CD8-positive, alpha-beta memory T cell (primary cell): ENCODE results near the gene PIAS1. TPM values are rescaled to one million over a fixed set of nuclear protein-coding genes. Genes with fewer than 3 reads are reported as not detected.

Source experiments
- CTCF ChIA-PET: fragments of 350-600 bp; sonication (Branson Sonifier 250); formaldehyde crosslinking; loops from one replicate; lab custom pipeline; 2021; ENCODE audit warnings: antibody characterized with exemption; lab: Charles Lee
- POLR2A ChIA-PET: fragments of 350-600 bp; sonication (Branson Sonifier 250); formaldehyde crosslinking; loops from one replicate; lab custom pipeline; 2021; ENCODE audit warnings: antibody characterized with exemption; lab: Charles Lee
- DNase-seq, 5 donors: peaks; one replicate each; pipeline versions ENCODE4 v3.0.0 to v3.0.0-alpha.2; 2020 to 2022; ENCODE audit warnings: mixed read lengths in 1 of 5
- H3K27ac ChIP-seq: one replicate; pipeline ENCODE4 v1.7.0; 2013; ENCODE audit warnings: low read depth, mild to moderate bottlenecking, low read length, moderate library complexity
- H3K27me3 ChIP-seq: 2 replicates; pipeline ENCODE4 v1.7.0; 2013; ENCODE audit warnings: low read length, mild to moderate bottlenecking; ENCODE audit not compliant: insufficient read depth, poor library complexity, severe bottlenecking
- H3K36me3 ChIP-seq: 2 replicates; pipeline ENCODE4 v1.7.0; 2013; ENCODE audit warnings: mild to moderate bottlenecking, low read length, moderate library complexity; ENCODE audit not compliant: insufficient read depth
- H3K4me1 ChIP-seq: 2 replicates; pipeline ENCODE4 v1.7.0; 2013; ENCODE audit warnings: mild to moderate bottlenecking, low read length, moderate library complexity; ENCODE audit not compliant: insufficient read depth
- H3K4me3 ChIP-seq: 2 replicates; pipeline ENCODE4 v1.7.0; 2013; ENCODE audit warnings: mild to moderate bottlenecking, low read length
- H3K9me3 ChIP-seq: 2 replicates; pipeline ENCODE4 v1.7.0; 2013; ENCODE audit warnings: mild to moderate bottlenecking, low read length
- H3K27ac Mint-ChIP-seq, 8 donors: one replicate each; pipeline ENCODE4 v1.8.0; 2020 to 2021; ENCODE audit warnings: mixed read lengths in 8 of 8, mild to moderate bottlenecking in 6 of 8, inconsistent platforms in 3 of 8, moderate library complexity in 3 of 8
- H3K27me3 Mint-ChIP-seq, 2 donors: one replicate each; pipeline ENCODE4 v1.8.0; 2020 to 2021; ENCODE audit warnings: mixed read lengths in 2 of 2, mild to moderate bottlenecking in 1 of 2, moderate library complexity in 1 of 2
- H3K36me3 Mint-ChIP-seq, 3 donors: one replicate each; pipeline ENCODE4 v1.8.0; 2020 to 2021; ENCODE audit warnings: mixed read lengths in 3 of 3, inconsistent platforms in 1 of 3, mild to moderate bottlenecking in 1 of 3
- H3K4me1 Mint-ChIP-seq, 3 donors: one replicate each; pipeline ENCODE4 v1.8.0; 2020 to 2021; ENCODE audit warnings: mixed read lengths in 3 of 3, inconsistent platforms in 1 of 3, mild to moderate bottlenecking in 1 of 3
- H3K4me3 Mint-ChIP-seq, 7 donors: one replicate each; pipeline ENCODE4 v1.8.0; 2020 to 2021; ENCODE audit warnings: mixed read lengths in 7 of 7, mild to moderate bottlenecking in 6 of 7, moderate library complexity in 4 of 7, inconsistent platforms in 2 of 7
- H3K9me3 Mint-ChIP-seq, 5 donors: one replicate each; pipeline ENCODE4 v1.8.0; 2020 to 2022; ENCODE audit warnings: mixed read lengths in 5 of 5, mild to moderate bottlenecking in 3 of 5, moderate library complexity in 2 of 5, inconsistent platforms in 1 of 5
- polyA plus RNA-seq: library from polyadenylated mRNA; unstranded; fragments of 300-500 nt; fragmentation: Illumina TruSeq; gene quantifications from one replicate; pipeline ENCODE4 v1.2.3, GENCODE V29; 2021
- total RNA-seq, 2 experiments: library from RNA; stranded (reverse); gene quantifications; one replicate each; pipeline ENCODE4 v1.2.3, GENCODE V29; 2021

Gene PIAS1
- total and polyA plus RNA-seq, 3 experiments from 2014 or later: 25.5 to 127 (median 30.2) TPM

DNA sequence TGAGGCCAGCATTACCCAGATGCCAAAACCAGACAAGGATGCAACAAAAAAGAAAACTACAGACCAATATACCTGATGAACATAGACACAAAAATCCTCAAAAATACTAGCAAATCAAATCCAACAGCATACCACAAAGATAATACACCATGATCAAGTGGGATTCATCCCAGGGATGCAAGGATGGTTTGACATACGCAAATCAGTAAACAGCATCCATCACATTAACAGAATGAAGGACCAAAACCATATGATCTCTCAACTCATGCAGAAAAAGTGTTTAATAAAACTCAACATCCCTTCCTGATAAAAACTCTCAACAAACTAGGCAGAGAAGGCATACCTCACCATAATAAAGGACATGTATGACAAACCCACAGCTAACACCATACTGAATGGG, 14.0 kb upstream of the PIAS1 start:
- H3K4me1 Mint-ChIP-seq: no peaks in the 10 kb centered on the region
- no peaks in the 10 kb centered on the region for H3K4me1 ChIP-seq
- H3K4me3 Mint-ChIP-seq: no peak overlapping the region

DNA sequence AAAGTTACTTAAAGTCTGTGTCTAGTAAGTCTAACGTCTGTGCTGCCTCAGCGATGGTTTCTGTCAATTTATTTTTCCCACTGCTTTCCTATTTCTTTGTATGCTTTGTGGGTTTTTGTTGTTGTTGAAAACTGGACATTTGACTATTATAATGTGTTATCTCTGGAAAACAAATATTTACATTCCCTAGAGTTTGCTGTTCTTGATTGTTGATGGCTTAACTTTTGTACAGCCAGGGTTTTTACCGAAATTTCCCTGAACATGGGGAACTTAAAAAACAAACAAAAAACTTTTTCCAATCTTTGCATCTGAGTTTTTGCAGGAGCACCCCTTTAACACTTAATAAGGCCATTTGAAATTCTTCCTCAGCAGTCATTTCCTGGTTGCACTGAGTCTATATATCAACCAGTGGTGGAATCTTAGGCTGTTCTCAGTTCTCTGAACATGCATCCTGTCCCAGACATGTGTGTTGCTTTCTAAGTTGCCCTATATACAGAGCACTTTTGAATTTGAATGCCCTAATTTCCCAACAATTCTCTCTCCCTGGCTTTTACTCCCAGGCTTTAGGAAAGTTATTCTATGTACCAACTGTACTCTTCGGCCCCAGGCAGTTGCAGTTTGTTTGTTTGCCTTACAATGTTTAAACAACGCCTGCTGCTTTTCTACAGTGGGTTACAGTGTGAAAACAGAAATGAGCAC, 11.8 kb upstream of the PIAS1 start:
- no peaks in the 10 kb centered on the region for H3K36me3 ChIP-seq
- H3K4me1 ChIP-seq: no peaks in the 10 kb centered on the region
- H3K4me3 ChIP-seq: no peak overlapping the region
- H3K27me3 ChIP-seq: no peaks in the 10 kb centered on the region
- Mint-ChIP-seq H3K36me3 (peaks cover 0 to 3% (median 0%) of the 10 kb centered on the region in 3 donors), H3K4me3 (no peak overlapping the region), H3K9me3 (no peaks in the 10 kb centered on the region), H3K4me1 (no peaks in the 10 kb centered on the region), H3K27ac (no peak overlapping the region), H3K27me3 (peaks cover 10 to 26% of the 10 kb centered on the region in 2 donors)
- ChIA-PET POLR2A (no interaction called here), CTCF (no interaction called here)
- no peak overlapping the region for H3K27ac ChIP-seq
- no peaks in the 10 kb centered on the region for H3K9me3 ChIP-seq
- DNase-seq: no peak

More for the DNA sequence above, 14.0 kb upstream of the PIAS1 start:
- ChIA-PET CTCF (no interaction called here), POLR2A (no interaction called here)
- peaks cover 16 to 40% of the 10 kb centered on the region in 2 donors for H3K27me3 Mint-ChIP-seq
- peaks cover 0 to 14% (median 1%) of the 10 kb centered on the region in 3 donors for H3K36me3 Mint-ChIP-seq
- H3K27me3 ChIP-seq: no peaks in the 10 kb centered on the region
- no peak overlapping the region for H3K27ac Mint-ChIP-seq
- DNase-seq: no peak
- no peaks in the 10 kb centered on the region for H3K36me3 ChIP-seq
- H3K9me3 Mint-ChIP-seq: peaks cover 0 to 2% (median 0%) of the 10 kb centered on the region in 5 donors
- no peaks in the 10 kb centered on the region for H3K9me3 ChIP-seq
- no peak overlapping the region for H3K27ac ChIP-seq
- no peak overlapping the region for H3K4me3 ChIP-seq

DNA sequence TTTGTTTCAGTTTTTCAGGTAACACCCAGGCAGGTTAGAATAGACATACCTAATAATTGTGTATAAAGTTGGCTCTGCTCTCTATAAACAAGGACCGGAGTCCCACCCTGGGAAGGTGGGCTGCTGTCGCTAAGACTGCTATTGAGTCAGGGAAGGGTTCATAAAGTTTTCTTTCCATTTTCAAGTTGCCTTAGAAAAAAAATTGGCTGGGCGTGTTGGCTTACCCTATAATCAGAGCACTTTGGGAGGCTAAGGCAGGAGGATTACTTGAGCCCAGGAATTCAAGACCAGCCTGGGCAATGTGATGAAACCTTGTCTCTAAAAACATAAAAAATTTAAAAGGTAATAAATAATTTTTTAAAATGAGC, 11.3 kb upstream of the PIAS1 start:
- Histone ChIP-seq H3K27ac (no peak overlapping the region), H3K27me3 (no peaks in the 10 kb centered on the region), H3K9me3 (no peaks in the 10 kb centered on the region), H3K4me3 (no peak overlapping the region), H3K4me1 (no peaks in the 10 kb centered on the region), H3K36me3 (no peaks in the 10 kb centered on the region)
- CTCF ChIA-PET: no interaction called here
- Mint-ChIP-seq H3K9me3 (no peaks in the 10 kb centered on the region), H3K27me3 (peaks cover 9 to 26% of the 10 kb centered on the region in 2 donors), H3K4me3 (no peak overlapping the region), H3K4me1 (no peaks in the 10 kb centered on the region), H3K36me3 (no peaks in the 10 kb centered on the region), H3K27ac (no peak overlapping the region)
- POLR2A ChIA-PET: no interaction called here
- DNase-seq: no peak

DNA sequence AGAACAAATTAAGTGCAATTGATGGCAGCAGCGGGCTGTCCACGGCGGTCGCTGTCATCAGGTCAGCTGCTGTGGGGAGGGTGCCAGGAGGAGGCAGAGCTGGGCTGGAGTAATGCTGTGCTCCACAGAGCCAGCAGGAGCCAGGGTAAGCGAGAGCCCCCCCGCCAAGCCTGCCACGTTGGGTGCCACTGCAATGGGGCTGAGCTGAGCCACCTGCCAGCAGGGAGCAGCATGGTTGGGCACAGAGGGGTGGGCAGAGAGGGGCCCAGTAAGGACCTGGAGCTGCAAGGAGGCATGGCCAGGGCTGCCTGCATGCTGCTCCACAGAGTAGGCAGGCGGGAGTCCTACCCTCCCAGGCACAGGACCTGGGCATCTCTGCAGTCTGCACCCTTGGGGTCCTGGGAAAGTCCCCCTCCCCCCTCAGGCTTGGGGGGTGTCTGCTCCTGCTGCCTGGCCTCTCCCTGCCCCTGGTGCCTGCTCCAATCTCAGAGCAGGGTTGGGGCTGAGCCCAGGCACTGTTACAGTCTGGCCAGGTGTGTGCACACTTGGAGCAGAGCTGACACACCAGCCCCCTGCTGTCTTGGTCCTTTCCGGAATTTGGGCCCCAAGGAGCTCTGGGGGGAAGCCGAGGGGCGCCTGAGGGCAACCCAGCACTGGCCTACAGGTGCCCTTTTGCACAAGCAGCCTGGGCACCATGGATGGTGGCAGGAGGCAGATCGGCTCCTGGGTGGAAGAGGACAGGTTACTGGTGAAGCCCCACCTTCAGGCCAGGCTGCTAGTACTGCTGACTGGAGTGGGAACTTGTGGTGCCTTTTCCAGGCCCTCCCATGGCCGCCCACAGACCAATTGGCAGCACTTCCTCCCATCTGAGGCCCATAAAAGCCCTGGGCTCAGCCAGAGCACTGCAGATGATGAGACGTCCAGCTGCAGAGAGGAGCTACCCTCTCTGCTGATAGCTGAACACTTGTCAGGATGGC, 8.5 kb upstream of the PIAS1 start:
- H3K36me3 ChIP-seq: no peaks in the 10 kb centered on the region
- no peaks in the 10 kb centered on the region for H3K9me3 Mint-ChIP-seq
- no peak overlapping the region for H3K27ac ChIP-seq
- H3K27ac Mint-ChIP-seq: no peak overlapping the region
- DNase-seq: no peak
- H3K4me3 Mint-ChIP-seq: no peak overlapping the region
- H3K4me1 Mint-ChIP-seq: no peaks in the 10 kb centered on the region
- H3K9me3 ChIP-seq: no peaks in the 10 kb centered on the region
- peaks cover 5 to 16% of the 10 kb centered on the region in 2 donors for H3K27me3 Mint-ChIP-seq
- no peaks in the 10 kb centered on the region for H3K36me3 Mint-ChIP-seq
- POLR2A ChIA-PET: interaction anchor here (0.6 kb wide), 1 partner anchor 165 kb away, joined by 3 read pairs; no protein-coding TSS in a partner anchor
- H3K4me3 ChIP-seq: no peak overlapping the region
- CTCF ChIA-PET: no interaction called here
- H3K27me3 ChIP-seq: no peaks in the 10 kb centered on the region
- H3K4me1 ChIP-seq: no peaks in the 10 kb centered on the region

DNA sequence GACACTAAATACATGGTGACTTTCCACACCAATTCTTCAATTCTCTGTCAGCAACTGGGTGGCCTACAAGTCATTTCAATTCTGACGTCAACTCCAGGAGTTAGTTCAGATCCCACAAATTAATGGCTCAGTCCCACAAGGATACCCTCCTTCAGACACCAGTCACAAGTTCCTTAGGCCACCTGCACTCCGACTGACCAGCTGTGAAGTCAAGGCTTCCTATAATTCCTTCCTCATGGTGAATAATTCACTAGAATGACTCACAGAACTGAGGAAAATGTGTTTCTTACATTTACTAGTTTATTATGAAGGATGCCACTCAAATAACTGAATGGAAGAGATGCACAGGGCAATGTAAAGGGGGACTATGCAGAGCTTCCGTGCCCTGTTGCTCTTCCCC, 6.3 kb upstream of the PIAS1 start:
- Mint-ChIP-seq H3K4me1 (peaks cover 0 to 4% (median 0%) of the 10 kb centered on the region in 3 donors), H3K9me3 (no peaks in the 10 kb centered on the region), H3K27ac (no peak overlapping the region), H3K27me3 (peaks cover 5 to 16% of the 10 kb centered on the region in 2 donors), H3K36me3 (no peaks in the 10 kb centered on the region), H3K4me3 (no peak overlapping the region)
- Histone ChIP-seq H3K4me1 (no peaks in the 10 kb centered on the region), H3K4me3 (no peak overlapping the region), H3K27me3 (no peaks in the 10 kb centered on the region), H3K36me3 (no peaks in the 10 kb centered on the region), H3K27ac (no peak overlapping the region), H3K9me3 (no peaks in the 10 kb centered on the region)
- POLR2A ChIA-PET: no interaction called here
- no peak for DNase-seq
- CTCF ChIA-PET: no interaction called here

DNA sequence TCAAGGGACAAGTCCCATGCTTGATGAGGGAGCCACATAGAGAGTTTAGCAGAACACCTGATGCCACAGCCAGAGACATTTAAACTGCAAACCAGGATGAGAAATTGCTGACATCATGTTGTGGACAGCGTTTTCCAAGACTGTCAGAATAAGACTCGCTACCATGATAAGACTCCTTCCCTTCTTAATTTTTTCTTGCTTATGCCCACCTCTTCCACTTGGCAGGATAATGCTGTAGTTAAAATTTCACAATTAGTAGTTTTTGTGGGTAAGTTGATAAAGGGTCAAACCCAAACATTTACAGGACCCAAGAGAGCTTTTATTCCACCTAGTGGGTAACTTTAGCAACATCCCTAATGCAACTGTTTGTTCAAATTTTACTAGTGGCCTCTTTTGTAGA, 3.0 kb upstream of the PIAS1 start:
- DNase-seq: no peak
- Histone ChIP-seq H3K27me3 (no peaks in the 10 kb centered on the region), H3K36me3 (no peaks in the 10 kb centered on the region), H3K27ac (no peak overlapping the region), H3K4me3 (no peak overlapping the region), H3K4me1 (peaks cover 12% of the 10 kb centered on the region), H3K9me3 (no peaks in the 10 kb centered on the region)
- CTCF ChIA-PET: no interaction called here
- peaks cover 0 to 9% (median 0%) of the 10 kb centered on the region in 3 donors for H3K36me3 Mint-ChIP-seq
- POLR2A ChIA-PET: no interaction called here
- H3K4me1 Mint-ChIP-seq: peaks cover 12 to 22% (median 15%) of the 10 kb centered on the region in 3 donors
- peak overlapping the region in 2 of 7 donors; percentile 10 to 14 for H3K4me3 Mint-ChIP-seq
- no peak overlapping the region for H3K27ac Mint-ChIP-seq
- H3K27me3 Mint-ChIP-seq: peaks cover 2 to 16% of the 10 kb centered on the region in 2 donors
- H3K9me3 Mint-ChIP-seq: no peaks in the 10 kb centered on the region

DNA sequence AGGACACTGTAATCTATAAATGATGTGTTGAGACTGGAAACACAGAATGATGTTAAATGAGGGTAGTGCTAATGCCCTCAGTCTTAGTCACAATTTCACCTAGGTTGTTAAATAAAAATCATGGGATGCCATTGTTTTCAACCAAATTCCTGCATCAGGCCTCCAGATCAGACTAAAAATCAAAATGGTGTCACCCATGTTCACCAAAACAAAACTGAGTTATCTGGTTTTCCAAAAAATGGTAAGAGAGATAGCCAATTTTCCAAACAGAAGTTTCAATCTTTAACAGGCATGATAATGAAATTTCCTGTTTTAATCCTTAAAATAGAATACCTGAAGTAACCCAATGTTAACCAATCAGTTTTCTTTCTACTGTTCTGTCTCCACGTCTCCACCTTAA, 2.2 kb upstream of the PIAS1 start:
- Mint-ChIP-seq H3K4me3 (peak overlapping the region in 1 of 7 donors; percentile 24), H3K27me3 (peaks cover 2 to 13% of the 10 kb centered on the region in 2 donors), H3K9me3 (no peaks in the 10 kb centered on the region), H3K4me1 (peaks cover 20 to 30% (median 23%) of the 10 kb centered on the region in 3 donors), H3K27ac (no peak overlapping the region), H3K36me3 (peaks cover 0 to 9% (median 0%) of the 10 kb centered on the region in 3 donors)
- Histone ChIP-seq H3K36me3 (no peaks in the 10 kb centered on the region), H3K4me3 (no peak overlapping the region), H3K27ac (no peak overlapping the region), H3K4me1 (peaks cover 19% of the 10 kb centered on the region), H3K9me3 (no peaks in the 10 kb centered on the region), H3K27me3 (no peaks in the 10 kb centered on the region)
- CTCF ChIA-PET: no interaction called here
- DNase-seq: no peak
- POLR2A ChIA-PET: no interaction called here

DNA sequence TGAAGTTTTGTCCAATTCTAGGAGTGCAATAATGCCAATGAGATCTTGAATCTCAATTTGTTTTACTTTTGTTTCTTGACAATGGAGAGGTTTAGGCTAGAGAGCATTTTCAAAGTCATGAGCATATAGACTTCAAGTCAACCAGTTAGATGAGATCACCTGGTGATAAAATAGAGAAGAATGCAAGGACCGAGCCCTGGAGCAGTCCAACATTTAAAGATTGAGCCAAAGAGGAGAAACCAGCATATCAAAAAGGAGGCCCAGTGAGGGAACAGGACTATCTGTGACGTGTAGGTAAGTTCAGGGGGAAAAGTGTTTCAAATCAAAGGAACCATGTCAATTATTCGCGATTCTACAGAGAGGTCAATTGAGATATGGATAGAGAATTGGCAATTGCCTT, 1.7 kb upstream of the PIAS1 start:
- Histone ChIP-seq H3K4me3 (no peak overlapping the region), H3K27ac (no peak overlapping the region), H3K36me3 (no peaks in the 10 kb centered on the region), H3K4me1 (peaks cover 25% of the 10 kb centered on the region), H3K27me3 (no peaks in the 10 kb centered on the region), H3K9me3 (no peaks in the 10 kb centered on the region)
- DNase-seq: no peak
- H3K27me3 Mint-ChIP-seq: peaks cover 2 to 12% of the 10 kb centered on the region in 2 donors
- H3K36me3 Mint-ChIP-seq: peaks cover 0 to 9% (median 0%) of the 10 kb centered on the region in 3 donors
- POLR2A ChIA-PET: no interaction called here
- CTCF ChIA-PET: no interaction called here
- H3K9me3 Mint-ChIP-seq: no peaks in the 10 kb centered on the region
- H3K4me3 Mint-ChIP-seq: peak overlapping the region in 6 of 7 donors; percentile 4 to 72 (median 26)
- peaks cover 25 to 35% (median 28%) of the 10 kb centered on the region in 3 donors for H3K4me1 Mint-ChIP-seq
- H3K27ac Mint-ChIP-seq: no peak overlapping the region
